Caco-2 (cell line): Measurements from ENCODE around the gene GRIK4. TPM values are rescaled to one million over a fixed set of nuclear protein-coding genes. Genes with fewer than 3 reads are reported as not detected.

Experiments
- BruUV-seq: library from RNA; stranded (reverse); fragments of 400-500 nt; replicated peaks from 2 replicates; lab custom pipeline; 2021; lab: Mats Ljungman, UMichigan
- CTCF ChIA-PET: fragments of 300-600 bp; sonication (Branson Sonifier 250); formaldehyde crosslinking; loops from one replicate; lab custom pipeline; 2022; ENCODE audit warnings: antibody characterized with exemption; lab: Charles Lee
- POLR2A ChIA-PET: fragments of 300-600 bp; sonication (Branson Sonifier 250); formaldehyde crosslinking; loops from one replicate; lab custom pipeline; 2022; ENCODE audit warnings: antibody characterized with exemption; lab: Charles Lee
- DNase-seq, 2 experiments: peaks; one replicate each; pipeline versions ENCODE4 v3.0.0 to v3.0.0-alpha.2; 2020 to 2022
- H3K27me3 ChIP-seq: replicated peaks from 2 replicates; pipeline ENCODE4 v1.6.0; 2011; ENCODE audit warnings: low read length; ENCODE audit not compliant: control insufficient read depth, insufficient read depth
- H3K36me3 ChIP-seq: 2 replicates; pipeline ENCODE4 v1.5.1; 2011; ENCODE audit warnings: low read length; ENCODE audit not compliant: control insufficient read depth, insufficient read depth
- H3K4me1 ChIP-seq: fragments of 250-450 bp; sonication (Bioruptor Pico); 2 replicates; pipeline ENCODE4 v1.5.1; 2020; ENCODE audit warnings: mild to moderate bottlenecking
- H3K4me3 ChIP-seq: 2 replicates; pipeline ENCODE4 v1.5.1; 2011; ENCODE audit warnings: low read depth, mild to moderate bottlenecking, control low read depth, low read length
- H3K9me3 ChIP-seq: fragments of 250-450 bp; sonication (Bioruptor Pico); 2 replicates; pipeline ENCODE4 v1.5.1; 2020; ENCODE audit warnings: mild to moderate bottlenecking, moderate library complexity
- H3K27ac Mint-ChIP-seq: one replicate; pipeline ENCODE4 v1.8.0; 2022; ENCODE audit warnings: mixed read lengths; ENCODE audit not compliant: unreplicated experiment
- H3K27me3 Mint-ChIP-seq: one replicate; pipeline ENCODE4 v1.8.0; 2022; ENCODE audit warnings: mixed read lengths; ENCODE audit not compliant: insufficient read depth, unreplicated experiment
- H3K36me3 Mint-ChIP-seq: one replicate; pipeline ENCODE4 v1.8.0; 2022; ENCODE audit warnings: mild to moderate bottlenecking, mixed read lengths; ENCODE audit not compliant: insufficient read depth, unreplicated experiment
- H3K4me1 Mint-ChIP-seq: one replicate; pipeline ENCODE4 v1.8.0; 2022; ENCODE audit warnings: low read depth, mixed read lengths; ENCODE audit not compliant: unreplicated experiment
- H3K4me3 Mint-ChIP-seq: one replicate; pipeline ENCODE4 v1.8.0; 2022; ENCODE audit warnings: mild to moderate bottlenecking, moderate library complexity, mixed read lengths; ENCODE audit not compliant: unreplicated experiment
- H3K9me3 Mint-ChIP-seq: one replicate; pipeline ENCODE4 v1.8.0; 2022; ENCODE audit warnings: mixed read lengths; ENCODE audit not compliant: unreplicated experiment
- CTCF ChIP-seq, 2 experiments: fragments of 200-600 bp in 1 of 2; IDR thresholded peaks; 1 replicate in 1 of 2; 2 replicates in 1 of 2; pipeline versions ENCODE4 v1.5.1 to v1.8.0; 2011 to 2022; ENCODE audit warnings: antibody characterized with exemption in 1 of 2, control low read depth in 1 of 2, inconsistent platforms in 1 of 2, low read depth in 1 of 2, low read length in 1 of 2, mild to moderate bottlenecking in 1 of 2, moderate library complexity in 1 of 2; ENCODE audit not compliant: insufficient read depth in 1 of 2, severe bottlenecking in 1 of 2, unreplicated experiment in 1 of 2
- intact Hi-C: fragments of 100-400 bp; cut with micrococcal nuclease; formaldehyde crosslinking; loops from one replicate; pipeline ENCODE4 v1.10.0; 2022; ENCODE audit not compliant: unreplicated experiment
- total RNA-seq: library from RNA; stranded (reverse); gene quantifications from 2 replicates; pipeline ENCODE4 v1.2.3, GENCODE V29; 2022

The GRIK4 gene
- total RNA-seq, 1 experiment from 2014 or later = 2.0 TPM

GRCh38 chr11:120590472-120590871 is 78.9 kb downstream of the GRIK4 start:
- CTCF ChIA-PET = no interaction called here
- no peaks in the 10 kb centered on the region for H3K27me3 ChIP-seq
- H3K27ac Mint-ChIP-seq = no peak overlapping the region
- no peak for DNase-seq
- POLR2A ChIA-PET = interaction anchor here (0.6 kb wide), 1 partner anchor 10 kb away, joined by 3 read pairs; no protein-coding TSS in a partner anchor
- H3K4me3 ChIP-seq = no peak overlapping the region
- no peaks in the 10 kb centered on the region for H3K9me3 ChIP-seq
- H3K4me1 ChIP-seq = no peaks in the 10 kb centered on the region
- no peak overlapping the region for H3K4me3 Mint-ChIP-seq
- no peaks in the 10 kb centered on the region for H3K36me3 Mint-ChIP-seq
- BruUV-seq = no TSS peak
- intact Hi-C loops = no loop called here
- no peaks in the 10 kb centered on the region for H3K36me3 ChIP-seq
- peaks cover 9% of the 10 kb centered on the region for H3K27me3 Mint-ChIP-seq
- H3K9me3 Mint-ChIP-seq = no peaks in the 10 kb centered on the region
- TF ChIP-seq CTCF (IDR thresholded peaks at IDR 0.05; ENCODE audit: insufficient read depth in 1 of 2, low read depth in 1 of 2, low read length in 1 of 2, severe bottlenecking in 1 of 2, unreplicated experiment in 1 of 2) = no peak
- no peaks in the 10 kb centered on the region for H3K4me1 Mint-ChIP-seq

DNA sequence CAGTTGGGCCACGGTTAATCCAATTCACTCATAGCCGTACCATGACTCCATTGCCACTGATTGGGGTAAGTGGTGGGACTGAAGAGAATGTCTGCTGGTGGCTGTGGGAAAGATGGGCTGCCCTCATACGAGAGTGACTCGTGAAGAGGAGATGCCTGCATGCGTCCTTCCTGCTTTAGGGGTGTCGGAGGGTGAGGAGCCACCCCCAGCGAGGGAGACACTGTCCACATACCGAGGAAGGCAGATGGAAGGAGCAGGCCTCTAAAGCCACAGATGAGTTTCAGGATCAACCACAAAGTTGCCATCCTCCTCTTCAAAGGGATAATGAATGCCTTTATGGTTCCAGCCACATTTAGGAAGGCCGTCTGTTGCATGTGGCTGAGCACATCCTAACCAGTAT is 83.2 kb downstream of the GRIK4 start:
- no peaks in the 10 kb centered on the region for H3K36me3 Mint-ChIP-seq
- no TSS peak for BruUV-seq
- H3K27me3 ChIP-seq = no peaks in the 10 kb centered on the region
- no peak overlapping the region for H3K4me3 Mint-ChIP-seq
- H3K27me3 Mint-ChIP-seq = peaks cover 9% of the 10 kb centered on the region
- no peaks in the 10 kb centered on the region for H3K4me1 ChIP-seq
- no peak overlapping the region for H3K4me3 ChIP-seq
- intact Hi-C loops = no loop called here
- H3K36me3 ChIP-seq = no peaks in the 10 kb centered on the region
- no peak for DNase-seq
- no peaks in the 10 kb centered on the region for H3K4me1 Mint-ChIP-seq
- ChIA-PET CTCF (no interaction called here), POLR2A (no interaction called here)
- H3K9me3 Mint-ChIP-seq = no peaks in the 10 kb centered on the region
- H3K27ac Mint-ChIP-seq = no peak overlapping the region
- no peak for TF ChIP-seq CTCF (IDR thresholded peaks at IDR 0.05; ENCODE audit: insufficient read depth in 1 of 2, low read depth in 1 of 2, low read length in 1 of 2, severe bottlenecking in 1 of 2, unreplicated experiment in 1 of 2)
- no peaks in the 10 kb centered on the region for H3K9me3 ChIP-seq

- Mint-ChIP-seq H3K27me3 (peaks cover 9% of the 10 kb centered on the region), H3K27ac (no peak overlapping the region), H3K4me1 (no peaks in the 10 kb centered on the region), H3K9me3 (no peaks in the 10 kb centered on the region), H3K36me3 (no peaks in the 10 kb centered on the region), H3K4me3 (no peak overlapping the region)
- intact Hi-C loops = no loop called here
- Histone ChIP-seq H3K4me3 (no peak overlapping the region), H3K9me3 (no peaks in the 10 kb centered on the region), H3K36me3 (no peaks in the 10 kb centered on the region), H3K27me3 (no peaks in the 10 kb centered on the region), H3K4me1 (no peaks in the 10 kb centered on the region)
- DNase-seq = no peak
- POLR2A ChIA-PET = no interaction called here
- BruUV-seq = no TSS peak
- CTCF ChIA-PET = no interaction called here
- no peak for TF ChIP-seq CTCF (IDR thresholded peaks at IDR 0.05; ENCODE audit: insufficient read depth in 1 of 2, low read depth in 1 of 2, low read length in 1 of 2, severe bottlenecking in 1 of 2, unreplicated experiment in 1 of 2)
These were observed 84.0 kb downstream of the GRIK4 start for GRCh38 chr11:120595557-120595956.
